SK-N-SH (cell line): ENCODE data around the gene NLK. TPM values are rescaled to one million over a fixed set of nuclear protein-coding genes. Genes with fewer than 3 reads are reported as not detected.

Experiments
- CTCF ChIA-PET: fragments of 300-600, 350-600 bp; formaldehyde crosslinking; extraction: SDS; loops from one replicate; lab custom pipeline; 2021; lab: Yijun Ruan, JAX
- POLR2A ChIA-PET: fragments of 350-600 bp; sonication (Branson Sonifier 250); formaldehyde crosslinking; extraction: SDS; loops from one replicate; lab custom pipeline; 2020; ENCODE audit warnings: antibody characterized with exemption, inconsistent platforms; lab: Yijun Ruan, JAX
- DNase-seq: peaks from one replicate; pipeline ENCODE4 v3.0.0; 2012
- H2AFZ ChIP-seq: fragments of 200-600 bp; sonication (generic); 2 replicates; pipeline ENCODE4 v1.8.1; 2016; ENCODE audit warnings: antibody characterized with exemption, mild to moderate bottlenecking, low read depth
- H3F3A ChIP-seq: fragments of 200-600 bp; sonication (generic); replicated peaks from 2 replicates; pipeline ENCODE3; 2016; ENCODE audit warnings: antibody characterized with exemption, mild to moderate bottlenecking; ENCODE audit not compliant: insufficient read depth
- H3K27ac ChIP-seq, 2 experiments: fragments of 200-500 bp in 1 of 2; fragments of 200-600 bp in 1 of 2; sonication (Bioruptor generic) in 1 of 2; sonication (generic), shearing (Covaris generic) in 1 of 2; 2 replicates each; pipeline versions ENCODE4 v1.5.1 to v1.6.1; 2014 to 2016; ENCODE audit warnings: low read depth in 2 of 2, inconsistent platforms in 1 of 2, low read length in 1 of 2, mild to moderate bottlenecking in 1 of 2, mixed read lengths in 1 of 2
- H3K27me3 ChIP-seq: fragments of 200-600 bp; sonication (generic), shearing (Covaris generic); 2 replicates; pipeline ENCODE4 v1.6.1; 2016; ENCODE audit warnings: mixed run types; ENCODE audit not compliant: insufficient read depth
- H3K36me3 ChIP-seq, 2 experiments: fragments of 200-500 bp in 1 of 2; fragments of 200-600 bp in 1 of 2; sonication (Bioruptor generic) in 1 of 2; sonication (generic) in 1 of 2; replicated peaks in 1 of 2; 2 replicates each; pipeline versions ENCODE3 to v1.5.1; 2014 to 2016; ENCODE audit warnings: low read length in 1 of 2, mild to moderate bottlenecking in 1 of 2; ENCODE audit not compliant: insufficient read depth in 2 of 2, control insufficient read depth in 1 of 2
- H3K4me1 ChIP-seq, 2 experiments: fragments of 200-500 bp in 1 of 2; fragments of 200-600 bp in 1 of 2; sonication (Bioruptor generic) in 1 of 2; sonication (generic), shearing (Covaris generic) in 1 of 2; 2 replicates each; pipeline versions ENCODE4 v1.5.1 to v1.6.1; 2014 to 2016; ENCODE audit warnings: low read depth in 1 of 2, low read length in 1 of 2, mixed run types in 1 of 2; ENCODE audit not compliant: insufficient read depth in 2 of 2, control insufficient read depth in 1 of 2
- H3K4me2 ChIP-seq: fragments of 200-600 bp; sonication (generic), shearing (Covaris generic); 2 replicates; pipeline ENCODE4 v1.6.1; 2017; ENCODE audit warnings: mixed run types
- H3K4me3 ChIP-seq, 2 experiments: fragments of 200-500 bp in 1 of 2; fragments of 200-600 bp in 1 of 2; sonication (Bioruptor generic) in 1 of 2; sonication (generic), shearing (Covaris generic) in 1 of 2; 2 replicates each; pipeline versions ENCODE4 v1.5.1 to v1.8.1; 2014 to 2016; ENCODE audit warnings: low read depth in 2 of 2, inconsistent platforms in 1 of 2, low read length in 1 of 2, mild to moderate bottlenecking in 1 of 2, mixed read lengths in 1 of 2, moderate library complexity in 1 of 2
- H3K79me2 ChIP-seq: fragments of 200-600 bp; sonication (generic); 2 replicates; pipeline ENCODE4 v1.8.1; 2017; ENCODE audit warnings: mild to moderate bottlenecking; ENCODE audit not compliant: insufficient read depth
- H3K9ac ChIP-seq: fragments of 200-600 bp; sonication (generic); 2 replicates; pipeline ENCODE4 v1.6.1; 2017; ENCODE audit warnings: mixed run types
- H3K9me2 ChIP-seq: fragments of 200-600 bp; sonication (generic); 2 replicates; pipeline ENCODE4 v1.6.1; 2017; ENCODE audit warnings: mixed run types
- H3K9me3 ChIP-seq: fragments of 200-600 bp; sonication (generic); 2 replicates; pipeline ENCODE4 v1.6.1; 2017; ENCODE audit warnings: mixed run types, mild to moderate bottlenecking, moderate library complexity
- H4K20me1 ChIP-seq: fragments of 200-600 bp; sonication (generic); 2 replicates; pipeline ENCODE4 v1.6.1; 2017; ENCODE audit warnings: mild to moderate bottlenecking, mixed run types; ENCODE audit not compliant: insufficient read depth
- CHD2 ChIP-seq: fragments of 150-350 bp; IDR thresholded peaks from 2 replicates; pipeline ENCODE4 v1.6.1; 2018; ENCODE audit warnings: low read length; ENCODE audit not compliant: partially characterized antibody
- ELF1 ChIP-seq: IDR thresholded peaks from 2 replicates; pipeline ENCODE4 v1.4.0; 2012
- MEF2A ChIP-seq: IDR thresholded peaks from 2 replicates; pipeline ENCODE4 v1.4.0; 2012; ENCODE audit warnings: low read depth, borderline replicate concordance
- MXI1 ChIP-seq: IDR thresholded peaks from 2 replicates; pipeline ENCODE4 v1.6.1; 2012; ENCODE audit warnings: mild to moderate bottlenecking, low read depth, low read length, improper control_type of control experiment
- NFIC ChIP-seq: IDR thresholded peaks from 2 replicates; pipeline ENCODE4 v1.4.0; 2012; ENCODE audit warnings: borderline replicate concordance
- RAD21 ChIP-seq: IDR thresholded peaks from 2 replicates; pipeline ENCODE4 v1.6.1; 2012; ENCODE audit warnings: mild to moderate bottlenecking, low read length
- RCOR1 ChIP-seq: fragments of 150-350 bp; IDR thresholded peaks from 2 replicates; pipeline ENCODE4 v1.6.1; 2017; ENCODE audit warnings: antibody characterized with exemption, low read length
- RXRA ChIP-seq: IDR thresholded peaks from 2 replicates; pipeline ENCODE4 v1.4.0; 2012; ENCODE audit warnings: low read depth, mild to moderate bottlenecking, borderline replicate concordance
- TAF1 ChIP-seq: IDR thresholded peaks from 2 replicates; pipeline ENCODE4 v1.6.1; 2012; ENCODE audit warnings: low read depth, mild to moderate bottlenecking, low read length, moderate library complexity, borderline replicate concordance
- TCF12 ChIP-seq: IDR thresholded peaks from 2 replicates; pipeline ENCODE4 v1.4.0; 2012
- TEAD4 ChIP-seq: IDR thresholded peaks from 2 replicates; pipeline ENCODE4 v1.4.0; 2012; ENCODE audit warnings: mild to moderate bottlenecking, borderline replicate concordance; ENCODE audit not compliant: insufficient read depth
- WGBS: methylation state at CpG from one replicate; pipeline ENCODE4 v1.1.6; 2017; ENCODE audit warnings: low lambda C conversion rate; 5-methylcytosine and 5-hydroxymethylcytosine counted together
- polyA plus RNA-seq, 3 experiments: library from polyadenylated mRNA; depleted of rRNA; stranded (reverse); fragments of >200 nt; gene quantifications; 2 replicates each; pipeline ENCODE4 v1.2.3, GENCODE V29; 2012
- TF ChIP-seq, protein P1 (sequence below): fragments of 150-350 bp; IDR thresholded peaks from 2 replicates; pipeline ENCODE4 v1.6.1; 2016; ENCODE audit warnings: mild to moderate bottlenecking, low read depth, low read length
- TF ChIP-seq, protein P2 (sequence below): IDR thresholded peaks from 2 replicates; pipeline ENCODE4 v1.4.0; 2012; ENCODE audit warnings: low read depth, borderline replicate concordance
- TF ChIP-seq, protein P3 (sequence below): fragments of 150-350 bp; IDR thresholded peaks from 2 replicates; pipeline ENCODE4 v1.6.1; 2017; ENCODE audit warnings: antibody characterized with exemption, low read length, low read depth, borderline replicate concordance
- TF ChIP-seq, protein P4 (sequence below): IDR thresholded peaks from 2 replicates; pipeline ENCODE4 v1.4.0; 2012; ENCODE audit warnings: low read depth, borderline replicate concordance

NLK gene
- polyA plus RNA-seq, 1 of the 3 experiments (the other 2 are of a cell fraction), result 12.3 TPM

DNA sequence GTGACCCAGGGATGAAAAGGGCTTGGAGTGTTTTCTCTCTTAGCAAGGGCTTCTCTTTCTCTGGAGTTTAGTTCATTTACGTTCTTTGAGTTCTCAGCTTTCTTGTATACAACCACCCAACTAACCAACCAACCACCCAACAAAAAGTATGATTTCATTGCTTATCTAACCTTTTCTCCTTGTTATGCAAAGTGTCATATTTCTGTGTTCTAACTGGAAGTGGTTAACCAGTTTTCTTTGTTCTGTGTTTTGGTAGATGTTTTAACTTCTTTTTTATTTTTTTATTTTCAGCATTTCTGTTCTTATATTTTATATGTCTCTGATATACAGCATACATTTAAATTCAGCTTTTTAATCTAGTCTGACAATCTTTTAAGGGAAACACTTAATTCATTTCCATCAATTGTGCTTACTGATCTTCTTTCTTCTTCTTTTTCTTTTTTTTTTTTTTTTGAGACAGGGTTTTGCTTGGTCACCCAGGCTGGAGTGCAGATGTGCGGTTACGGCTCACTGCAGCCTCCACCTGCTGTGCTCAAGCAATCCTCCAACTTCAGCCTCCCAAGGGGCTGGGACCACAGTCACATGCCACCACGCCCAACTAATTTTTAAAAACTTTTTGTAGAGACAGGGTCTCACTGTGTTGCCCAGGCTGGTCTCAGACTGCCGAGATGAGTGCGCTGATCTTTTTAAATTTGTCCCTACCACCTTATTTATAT lies 29.6 kb downstream of the NLK start:
- peaks cover 0 to 28% of the 10 kb centered on the region in 2 experiments for H3K36me3 ChIP-seq
- H3K27ac ChIP-seq, result no peak overlapping the region
- H4K20me1 ChIP-seq, result peaks cover 24% of the 10 kb centered on the region
- H3K4me1 ChIP-seq, result peaks cover 0 to 2% of the 10 kb centered on the region in 2 experiments; a peak in 2 of 4 replicates
- H3K4me2 ChIP-seq, result no peak overlapping the region
- no peaks in the 10 kb centered on the region for H3K9me2 ChIP-seq
- H3K27me3 ChIP-seq, result no peaks in the 10 kb centered on the region
- no peak overlapping the region for H3K9ac ChIP-seq
- H3F3A ChIP-seq, result peaks cover 9% of the 10 kb centered on the region
- H3K4me3 ChIP-seq, result no peak overlapping the region
- no peak overlapping the region for H2AFZ ChIP-seq
- H3K9me3 ChIP-seq, result no peaks in the 10 kb centered on the region; the same call in 1 of the 2 replicates
- POLR2A ChIA-PET, result no interaction called here
- WGBS, result 95% methylated on average over 6 of the region's 6 CpGs
- CTCF ChIA-PET, result interaction anchor here (2.3 kb wide), 1 partner anchor 12 kb away, joined by 10 read pairs; no protein-coding TSS in a partner anchor
- no peak for DNase-seq
- H3K79me2 ChIP-seq, result peaks cover 100% of the 10 kb centered on the region
- TF ChIP-seq TEAD4, result no peak
- no peak for TF ChIP-seq RXRA
- TF ChIP-seq, protein P1, sequence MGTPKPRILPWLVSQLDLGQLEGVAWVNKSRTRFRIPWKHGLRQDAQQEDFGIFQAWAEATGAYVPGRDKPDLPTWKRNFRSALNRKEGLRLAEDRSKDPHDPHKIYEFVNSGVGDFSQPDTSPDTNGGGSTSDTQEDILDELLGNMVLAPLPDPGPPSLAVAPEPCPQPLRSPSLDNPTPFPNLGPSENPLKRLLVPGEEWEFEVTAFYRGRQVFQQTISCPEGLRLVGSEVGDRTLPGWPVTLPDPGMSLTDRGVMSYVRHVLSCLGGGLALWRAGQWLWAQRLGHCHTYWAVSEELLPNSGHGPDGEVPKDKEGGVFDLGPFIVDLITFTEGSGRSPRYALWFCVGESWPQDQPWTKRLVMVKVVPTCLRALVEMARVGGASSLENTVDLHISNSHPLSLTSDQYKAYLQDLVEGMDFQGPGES, result no peak
- no peak for TF ChIP-seq RCOR1
- TF ChIP-seq ELF1, result no peak
- TF ChIP-seq NFIC, result no peak
- no peak for TF ChIP-seq TAF1
- TF ChIP-seq MEF2A, result no peak
- TF ChIP-seq, protein P2, sequence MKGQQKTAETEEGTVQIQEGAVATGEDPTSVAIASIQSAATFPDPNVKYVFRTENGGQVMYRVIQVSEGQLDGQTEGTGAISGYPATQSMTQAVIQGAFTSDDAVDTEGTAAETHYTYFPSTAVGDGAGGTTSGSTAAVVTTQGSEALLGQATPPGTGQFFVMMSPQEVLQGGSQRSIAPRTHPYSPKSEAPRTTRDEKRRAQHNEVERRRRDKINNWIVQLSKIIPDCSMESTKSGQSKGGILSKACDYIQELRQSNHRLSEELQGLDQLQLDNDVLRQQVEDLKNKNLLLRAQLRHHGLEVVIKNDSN, result no peak
- TF ChIP-seq TCF12, result no peak
- TF ChIP-seq MXI1, result no peak
- no peak for TF ChIP-seq CHD2
- TF ChIP-seq, protein P3, sequence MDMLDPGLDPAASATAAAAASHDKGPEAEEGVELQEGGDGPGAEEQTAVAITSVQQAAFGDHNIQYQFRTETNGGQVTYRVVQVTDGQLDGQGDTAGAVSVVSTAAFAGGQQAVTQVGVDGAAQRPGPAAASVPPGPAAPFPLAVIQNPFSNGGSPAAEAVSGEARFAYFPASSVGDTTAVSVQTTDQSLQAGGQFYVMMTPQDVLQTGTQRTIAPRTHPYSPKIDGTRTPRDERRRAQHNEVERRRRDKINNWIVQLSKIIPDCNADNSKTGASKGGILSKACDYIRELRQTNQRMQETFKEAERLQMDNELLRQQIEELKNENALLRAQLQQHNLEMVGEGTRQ, result no peak
- TF ChIP-seq RAD21, result no peak
- TF ChIP-seq, protein P4, sequence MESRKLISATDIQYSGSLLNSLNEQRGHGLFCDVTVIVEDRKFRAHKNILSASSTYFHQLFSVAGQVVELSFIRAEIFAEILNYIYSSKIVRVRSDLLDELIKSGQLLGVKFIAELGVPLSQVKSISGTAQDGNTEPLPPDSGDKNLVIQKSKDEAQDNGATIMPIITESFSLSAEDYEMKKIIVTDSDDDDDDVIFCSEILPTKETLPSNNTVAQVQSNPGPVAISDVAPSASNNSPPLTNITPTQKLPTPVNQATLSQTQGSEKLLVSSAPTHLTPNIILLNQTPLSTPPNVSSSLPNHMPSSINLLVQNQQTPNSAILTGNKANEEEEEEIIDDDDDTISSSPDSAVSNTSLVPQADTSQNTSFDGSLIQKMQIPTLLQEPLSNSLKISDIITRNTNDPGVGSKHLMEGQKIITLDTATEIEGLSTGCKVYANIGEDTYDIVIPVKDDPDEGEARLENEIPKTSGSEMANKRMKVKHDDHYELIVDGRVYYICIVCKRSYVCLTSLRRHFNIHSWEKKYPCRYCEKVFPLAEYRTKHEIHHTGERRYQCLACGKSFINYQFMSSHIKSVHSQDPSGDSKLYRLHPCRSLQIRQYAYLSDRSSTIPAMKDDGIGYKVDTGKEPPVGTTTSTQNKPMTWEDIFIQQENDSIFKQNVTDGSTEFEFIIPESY, result no peak
